ENCODE results near the gene POTEJ. TPM values are rescaled to one million over a fixed set of nuclear protein-coding genes. Genes with fewer than 3 reads are reported as not detected.
"Not testable (repeated sequence)": the region's sequence is repeated elsewhere in the genome, so short reads cannot be mapped to it uniquely, and the experiment has no call there.

POTEJ gene
- polyA plus RNA-seq, 6 donors from 2014 or later, result not detected

- not testable (repeated sequence) for H3K27ac Mint-ChIP-seq; ATAC-seq (ENCODE audit: low read depth in 2 of 2); DNase-seq; H3K4me1 Mint-ChIP-seq; H3K27me3 Mint-ChIP-seq; H3K36me3 Mint-ChIP-seq; H3K9me3 Mint-ChIP-seq; H3K4me3 Mint-ChIP-seq
Measured at GRCh38 chr2:130592791-130593414, 18.3 kb upstream of the POTEJ start.

DNA sequence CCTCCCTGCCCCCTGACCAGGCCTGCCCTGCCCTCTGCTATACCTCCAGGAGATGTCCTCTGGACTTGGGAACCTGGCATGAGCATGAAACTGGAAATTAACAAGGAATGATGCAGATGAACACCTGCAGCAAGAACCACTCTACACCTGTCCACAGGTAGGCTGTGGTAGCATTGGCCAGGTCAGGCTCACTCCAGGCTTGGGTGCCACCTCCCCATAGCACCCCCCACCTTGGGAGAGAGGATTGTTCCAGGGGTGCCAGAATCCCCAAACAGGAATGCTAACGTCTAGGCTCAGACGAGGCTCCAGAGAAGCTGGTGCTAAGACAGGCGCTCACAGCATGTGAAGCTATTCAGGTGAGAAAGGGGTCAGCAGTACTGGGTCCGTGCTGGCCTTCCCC lies 17.2 kb upstream of the POTEJ start:
- not testable (repeated sequence) for H3K9me3 Mint-ChIP-seq; H3K27me3 Mint-ChIP-seq; H3K4me3 Mint-ChIP-seq; DNase-seq; ATAC-seq (ENCODE audit: low read depth in 2 of 2); H3K27ac Mint-ChIP-seq; H3K4me1 Mint-ChIP-seq; H3K36me3 Mint-ChIP-seq

GRCh38 chr2:130596757-130597156 lies 14.5 kb upstream of the POTEJ start:
- ATAC-seq (ENCODE audit: low read depth in 2 of 2); H3K27me3 Mint-ChIP-seq; H3K36me3 Mint-ChIP-seq: not testable (repeated sequence)

GRCh38 chr2:130597994-130598393 lies 13.2 kb upstream of the POTEJ start:
- not testable (repeated sequence) for ATAC-seq (ENCODE audit: low read depth in 2 of 2); H3K9me3 Mint-ChIP-seq; H3K4me3 Mint-ChIP-seq; H3K27ac Mint-ChIP-seq; H3K36me3 Mint-ChIP-seq; DNase-seq; H3K4me1 Mint-ChIP-seq
- peaks cover 0 to 10% (median 4%) of the 10 kb centered on the region in 3 donors for H3K27me3 Mint-ChIP-seq

More at GRCh38 chr2:130596757-130597156, 14.5 kb upstream of the POTEJ start:
- not testable (repeated sequence) for H3K4me1 Mint-ChIP-seq, H3K4me3 Mint-ChIP-seq, DNase-seq, H3K27ac Mint-ChIP-seq, H3K9me3 Mint-ChIP-seq

- not testable (repeated sequence) for H3K4me1 Mint-ChIP-seq; H3K36me3 Mint-ChIP-seq; H3K27ac Mint-ChIP-seq; DNase-seq; H3K4me3 Mint-ChIP-seq; ATAC-seq (ENCODE audit: low read depth in 2 of 2); H3K9me3 Mint-ChIP-seq
- H3K27me3 Mint-ChIP-seq, result peaks cover 0 to 10% (median 4%) of the 10 kb centered on the region in 3 donors
Measured at GRCh38 chr2:130598463-130598862, 12.8 kb upstream of the POTEJ start.

DNA sequence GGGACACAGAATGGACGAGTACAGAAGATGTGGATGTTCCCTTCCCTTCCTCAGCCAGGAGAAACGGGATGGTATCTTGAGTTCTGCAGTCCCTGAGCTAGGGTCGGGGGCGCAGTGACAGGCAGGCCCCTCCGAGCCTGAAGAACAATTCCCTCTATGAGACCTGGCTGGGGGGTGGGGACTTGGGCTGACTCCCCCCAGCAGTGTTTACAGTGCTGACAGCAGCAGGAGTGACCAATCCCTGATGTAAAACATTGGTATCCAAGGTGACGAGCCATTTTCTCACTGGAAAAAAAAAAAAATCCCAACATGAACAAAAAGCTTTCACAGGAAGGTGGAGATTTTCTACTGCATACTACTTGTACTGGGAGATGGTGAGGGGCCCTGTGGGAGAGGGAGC lies 11.8 kb upstream of the POTEJ start, which contains the start of gene CFC1:
CFC1 (minus strand) TSS at position 183 of the 400 bp plus-strand sequence. CDS start 288 bp downstream, outside the sequence.
- not testable (repeated sequence) for H3K36me3 Mint-ChIP-seq; H3K9me3 Mint-ChIP-seq; H3K27me3 Mint-ChIP-seq; DNase-seq; H3K4me1 Mint-ChIP-seq; H3K27ac Mint-ChIP-seq; H3K4me3 Mint-ChIP-seq; ATAC-seq (ENCODE audit: low read depth in 2 of 2)

- H3K36me3 Mint-ChIP-seq; DNase-seq; H3K4me3 Mint-ChIP-seq; H3K27ac Mint-ChIP-seq; ATAC-seq (ENCODE audit: low read depth in 2 of 2); H3K9me3 Mint-ChIP-seq; H3K4me1 Mint-ChIP-seq; H3K27me3 Mint-ChIP-seq: not testable (repeated sequence)
Measured at GRCh38 chr2:130599926-130600325, 11.3 kb upstream of the POTEJ start.

DNA sequence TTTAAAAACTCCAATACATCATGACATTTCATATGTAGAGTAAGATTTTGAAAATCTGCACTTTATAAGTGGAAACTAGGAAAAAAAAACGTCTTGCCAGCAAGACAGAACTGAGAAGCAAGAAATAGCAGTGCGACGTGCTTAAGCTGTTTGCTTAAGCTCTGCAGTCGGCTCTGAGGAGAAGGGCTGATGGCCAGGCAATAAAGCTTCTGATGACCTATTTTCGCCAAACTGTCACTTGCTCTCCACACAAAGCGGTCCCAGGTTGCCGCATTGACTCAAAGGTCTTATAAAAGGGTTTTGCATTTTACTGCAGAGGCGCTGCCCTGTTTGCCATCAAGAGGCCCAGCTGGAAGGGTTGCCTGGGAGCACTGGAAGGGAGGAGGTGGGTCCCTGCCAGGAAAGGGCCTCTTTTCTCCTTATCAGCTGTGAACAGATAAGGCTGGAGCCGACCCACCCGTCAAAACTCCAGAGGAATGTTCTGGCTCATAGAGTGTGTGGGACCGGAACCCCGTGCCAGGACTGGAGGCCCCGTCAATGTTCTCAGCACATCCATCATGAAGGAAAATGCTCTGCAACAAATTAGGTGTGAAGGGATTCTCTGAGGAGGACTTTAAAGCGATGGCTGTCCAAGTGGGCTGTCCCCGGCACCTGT lies 9.5 kb upstream of the POTEJ start:
- ATAC-seq (ENCODE audit: low read depth in 2 of 2); H3K4me1 Mint-ChIP-seq; H3K27ac Mint-ChIP-seq; DNase-seq; H3K27me3 Mint-ChIP-seq; H3K4me3 Mint-ChIP-seq; H3K9me3 Mint-ChIP-seq; H3K36me3 Mint-ChIP-seq: not testable (repeated sequence)

- DNase-seq; H3K36me3 Mint-ChIP-seq; H3K4me3 Mint-ChIP-seq; H3K9me3 Mint-ChIP-seq; H3K4me1 Mint-ChIP-seq; H3K27me3 Mint-ChIP-seq; H3K27ac Mint-ChIP-seq; ATAC-seq (ENCODE audit: low read depth in 2 of 2): not testable (repeated sequence)
Measured at GRCh38 chr2:130608276-130609001, 2.8 kb upstream of the POTEJ start.

- H3K4me1 Mint-ChIP-seq; ATAC-seq (ENCODE audit: low read depth in 2 of 2); H3K27me3 Mint-ChIP-seq; H3K36me3 Mint-ChIP-seq; H3K4me3 Mint-ChIP-seq; H3K27ac Mint-ChIP-seq; DNase-seq; H3K9me3 Mint-ChIP-seq: not testable (repeated sequence)
Measured at GRCh38 chr2:130609002-130609920, 2.0 kb upstream of the POTEJ start.

GRCh38 chr2:130610486-130610885 lies 754 bp upstream of the POTEJ start:
- not testable (repeated sequence) for H3K36me3 Mint-ChIP-seq; H3K27ac Mint-ChIP-seq; H3K9me3 Mint-ChIP-seq; ATAC-seq (ENCODE audit: low read depth in 2 of 2); H3K27me3 Mint-ChIP-seq; DNase-seq; H3K4me1 Mint-ChIP-seq; H3K4me3 Mint-ChIP-seq

- H3K4me3 Mint-ChIP-seq; DNase-seq; ATAC-seq (ENCODE audit: low read depth in 2 of 2); H3K36me3 Mint-ChIP-seq; H3K4me1 Mint-ChIP-seq; H3K9me3 Mint-ChIP-seq; H3K27me3 Mint-ChIP-seq; H3K27ac Mint-ChIP-seq: not testable (repeated sequence)
Measured at GRCh38 chr2:130628784-130629475, 17.7 kb downstream of the POTEJ start.

- not testable (repeated sequence) for H3K27ac Mint-ChIP-seq; H3K9me3 Mint-ChIP-seq; ATAC-seq (ENCODE audit: low read depth in 2 of 2); H3K4me3 Mint-ChIP-seq; H3K36me3 Mint-ChIP-seq; H3K27me3 Mint-ChIP-seq; H3K4me1 Mint-ChIP-seq; DNase-seq
Measured at GRCh38 chr2:130638973-130639372, 27.7 kb downstream of the POTEJ start.
